GM19023 (cell line): ENCODE measurements around the gene ROR2.
"Not testable (repeated sequence)": the region's sequence is repeated elsewhere in the genome, so short reads cannot be mapped to it uniquely, and the experiment has no call there.

ENCODE experiments used
- ATAC-seq: cut with Tn5 transposase; IDR thresholded peaks from one replicate; pipeline ENCODE4 v1.9.1; 2021; ENCODE audit warnings: mild to moderate bottlenecking, moderate library complexity; ENCODE audit not compliant: unreplicated experiment

ROR2 gene

DNA sequence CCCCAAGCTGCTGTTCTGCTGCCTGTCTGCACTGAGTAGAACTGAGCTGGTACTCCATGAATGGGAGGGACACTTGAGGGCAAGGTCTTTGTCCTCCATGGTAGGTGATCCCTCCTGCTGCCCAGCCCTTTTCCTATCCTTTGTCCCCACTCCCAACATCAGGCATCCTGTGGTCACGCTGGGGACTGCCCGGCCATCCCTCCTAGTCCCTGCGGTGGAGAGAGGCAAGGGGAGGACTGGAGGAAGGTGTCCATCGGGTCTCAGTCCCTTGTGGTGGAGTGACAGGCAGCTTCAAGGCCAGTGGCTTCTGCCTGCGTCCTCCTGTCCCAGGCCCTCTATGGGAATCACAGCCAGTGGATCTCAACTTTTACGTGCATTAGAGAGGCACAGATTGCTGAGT lies 25.9 kb downstream of the ROR2 start:
- ATAC-seq: no peak

DNA sequence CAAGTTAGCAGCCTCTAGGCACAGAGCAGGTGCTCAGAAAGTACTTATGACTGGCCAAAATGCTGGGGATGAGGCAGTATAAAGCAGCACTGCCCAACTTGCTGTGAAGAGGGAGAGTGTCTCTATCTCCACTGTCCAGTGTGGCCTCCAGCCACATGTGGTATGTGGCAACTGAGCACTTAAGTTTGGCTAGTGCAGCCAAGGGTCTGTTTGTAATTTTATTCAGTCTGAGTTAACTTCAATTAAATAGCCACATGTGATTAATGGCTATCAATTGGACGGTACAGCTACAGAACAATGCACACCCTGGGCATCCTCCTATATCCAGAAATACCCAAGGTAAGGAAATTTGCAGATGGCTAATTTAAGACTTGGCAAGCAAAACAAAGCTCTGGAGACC lies 26.9 kb downstream of the ROR2 start:
- no peak for ATAC-seq

DNA sequence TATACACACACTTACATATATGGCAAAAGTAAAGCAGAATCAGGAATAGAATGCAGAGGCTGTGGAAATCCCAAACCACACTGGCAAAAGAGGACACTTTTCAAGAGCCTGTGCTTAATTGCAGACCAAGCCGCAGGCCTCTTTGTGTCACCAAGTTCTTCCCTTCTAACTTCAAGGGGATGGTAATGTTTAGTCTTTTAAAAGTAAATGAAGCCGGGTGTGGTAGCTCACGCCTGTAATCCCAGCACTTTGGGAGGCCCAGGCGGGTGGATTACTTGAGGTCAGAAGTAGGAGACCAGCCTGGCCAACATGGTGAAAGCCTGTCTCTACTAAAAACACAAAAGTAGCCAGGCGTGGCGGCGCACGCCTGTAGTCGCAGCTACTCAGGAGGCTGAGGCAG lies 28.7 kb downstream of the ROR2 start:
- ATAC-seq: no peak

DNA sequence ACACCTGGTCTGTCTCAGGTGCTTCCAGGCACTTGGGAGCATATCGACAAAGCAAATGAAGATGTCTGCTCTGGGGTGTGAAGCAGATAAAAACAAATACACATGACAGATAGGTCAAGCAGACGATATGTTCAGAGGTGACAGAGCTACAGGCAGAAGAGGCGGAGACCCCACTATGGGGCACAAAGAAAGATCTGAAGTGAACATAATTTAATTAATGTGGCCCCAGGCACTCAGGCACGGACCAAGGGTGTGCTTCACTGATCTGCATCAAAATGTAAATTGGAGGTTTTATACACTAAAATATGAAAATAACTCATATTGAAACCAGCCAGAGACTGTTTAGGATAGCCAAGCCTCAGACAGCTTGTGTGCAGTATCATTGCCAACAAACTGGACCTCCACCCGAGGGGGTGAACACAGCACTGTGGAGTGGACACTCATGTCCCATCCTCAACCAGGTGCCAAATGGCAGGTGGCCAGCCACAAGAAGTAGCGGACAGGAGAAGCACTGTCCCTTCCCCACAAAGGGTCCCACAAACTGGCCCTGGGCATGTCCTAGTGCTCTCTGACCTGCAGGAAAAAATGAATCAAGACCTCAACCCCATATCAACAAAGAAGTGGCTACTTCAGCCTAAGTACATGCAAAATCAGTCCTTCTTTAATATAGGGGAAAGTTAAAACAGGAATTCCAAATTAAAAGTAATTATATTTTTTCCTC lies 29.2 kb downstream of the ROR2 start:
- no peak for ATAC-seq

DNA sequence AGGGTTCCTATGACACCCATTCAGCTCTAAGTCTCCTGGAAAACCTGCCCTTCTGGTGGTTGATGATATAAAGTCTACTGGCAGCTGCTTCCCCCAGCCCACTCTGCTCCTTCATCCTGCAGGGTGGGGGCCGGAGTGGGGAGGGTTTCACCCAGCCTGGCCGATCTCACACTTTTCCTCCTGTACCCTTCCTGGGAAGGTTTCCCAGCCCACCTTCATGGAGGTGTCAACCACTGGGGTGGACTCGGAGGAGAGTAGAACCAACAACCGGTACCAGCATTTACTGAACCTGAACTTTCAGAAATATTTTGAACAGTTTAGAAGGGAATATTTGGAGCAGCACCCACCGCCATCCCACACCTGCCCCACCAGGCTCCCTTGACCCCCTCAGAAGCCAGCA lies 30.4 kb downstream of the ROR2 start:
- no peak for ATAC-seq

DNA sequence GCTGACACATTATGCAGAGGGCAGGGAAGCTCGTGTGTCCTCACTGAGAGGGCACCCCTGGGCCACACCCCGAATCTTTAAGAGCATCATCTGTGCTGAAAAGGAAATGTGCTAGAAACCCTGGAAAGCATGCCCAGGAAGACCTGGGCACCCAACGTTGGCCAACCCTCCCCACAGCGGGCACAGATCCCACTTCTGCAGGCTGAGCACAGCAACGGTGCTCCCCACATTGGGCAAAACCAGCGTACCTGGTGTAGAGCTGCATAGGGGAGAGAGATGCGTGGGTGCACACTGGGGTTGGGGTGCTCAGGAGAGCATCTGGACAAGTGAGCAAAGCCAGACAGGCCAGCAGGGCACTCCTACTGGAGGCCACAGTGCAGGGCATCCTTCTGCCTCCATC lies 32.6 kb downstream of the ROR2 start:
- ATAC-seq: no peak

DNA sequence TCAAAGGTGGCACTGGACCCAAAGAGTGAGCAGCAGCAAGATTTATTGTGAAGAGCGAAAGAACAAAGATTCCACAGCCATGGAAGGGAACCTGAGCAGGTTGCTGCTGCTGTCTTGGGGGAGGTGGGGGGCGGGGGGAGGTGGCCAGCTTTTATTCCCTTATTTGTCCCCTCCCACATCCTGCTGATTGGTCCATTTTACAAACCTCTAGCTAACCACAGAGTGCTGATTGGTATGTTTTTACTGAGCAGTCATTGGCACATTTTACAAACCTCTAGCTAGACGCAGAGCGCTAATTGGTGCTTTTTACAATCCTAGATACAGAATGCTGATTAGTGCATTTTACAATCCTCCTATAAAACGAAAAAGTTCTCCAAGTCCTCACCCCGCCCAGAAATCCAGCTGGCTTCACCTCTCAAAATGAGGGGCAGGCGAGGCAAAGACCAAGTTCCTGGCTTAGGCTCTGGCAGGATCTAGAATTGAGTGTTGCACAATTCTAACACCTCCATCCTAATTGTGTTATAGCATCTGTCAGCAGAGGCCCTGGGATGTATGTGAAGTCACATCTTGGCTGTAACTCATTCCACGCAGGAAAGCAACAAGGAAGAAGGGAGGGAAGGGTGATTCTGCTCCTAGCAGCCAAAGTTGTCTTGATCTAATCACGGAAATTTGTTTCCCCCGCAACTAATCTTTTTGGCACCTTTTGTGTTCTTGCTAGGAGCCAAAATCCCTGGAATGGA lies 34.3 kb downstream of the ROR2 start:
- no peak for ATAC-seq

DNA sequence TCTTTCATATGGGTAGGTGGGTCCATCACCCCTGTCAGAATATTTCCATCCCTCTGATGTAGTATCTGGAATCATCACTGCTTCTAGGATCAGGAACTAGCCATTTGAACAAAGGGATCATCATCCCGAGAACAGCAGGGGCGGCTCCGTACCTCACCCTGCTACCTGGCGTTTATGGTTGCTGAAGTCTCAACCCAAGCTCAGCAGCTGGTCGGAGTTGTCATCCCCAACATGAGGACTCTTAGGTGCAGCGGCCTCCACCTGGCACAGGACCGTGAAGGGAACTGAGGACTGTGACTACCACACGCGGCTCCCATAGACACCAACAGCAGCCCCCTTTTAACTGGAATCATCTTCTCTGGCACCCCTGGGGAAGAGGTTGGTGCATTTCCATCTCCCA lies 35.1 kb downstream of the ROR2 start:
- no peak for ATAC-seq

DNA sequence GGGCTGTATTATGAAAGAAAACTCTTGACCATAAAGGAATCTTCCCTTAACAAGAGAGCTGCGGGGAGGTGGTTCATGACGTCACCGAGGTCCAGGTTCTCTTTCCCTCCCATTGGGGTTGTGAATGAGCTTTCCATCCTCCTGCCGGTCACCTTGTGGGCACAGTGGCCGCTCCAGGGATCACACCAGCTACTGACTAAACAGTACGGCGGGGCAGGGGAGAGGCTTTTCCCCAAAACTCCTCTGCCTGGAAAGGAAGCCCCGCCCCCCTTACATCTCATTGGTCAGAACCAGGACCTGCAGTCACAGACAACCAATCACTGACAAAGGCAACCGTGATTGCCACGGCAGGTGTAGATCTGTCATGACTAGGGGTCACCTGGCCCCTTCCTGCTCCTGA lies 35.6 kb downstream of the ROR2 start:
- no peak for ATAC-seq

DNA sequence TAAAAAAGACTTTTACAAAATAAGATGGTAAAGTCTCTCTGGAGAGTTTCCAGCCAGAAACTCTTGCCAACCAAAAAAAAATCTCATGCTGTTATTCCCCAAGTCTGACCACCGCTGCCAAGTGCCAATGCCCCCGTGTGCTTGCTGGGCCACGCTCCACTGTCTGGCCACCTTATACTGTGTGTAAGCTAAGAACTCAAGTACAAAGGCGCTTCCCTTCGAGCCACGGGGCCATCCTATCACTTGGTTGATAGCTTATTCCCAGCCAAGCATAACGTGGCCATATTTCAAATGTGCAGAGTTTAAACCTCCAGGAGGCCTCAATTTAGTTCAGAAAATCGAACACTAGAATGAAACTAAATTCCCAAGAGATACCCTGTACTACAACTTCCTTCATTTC lies 36.0 kb downstream of the ROR2 start:
- no peak for ATAC-seq

DNA sequence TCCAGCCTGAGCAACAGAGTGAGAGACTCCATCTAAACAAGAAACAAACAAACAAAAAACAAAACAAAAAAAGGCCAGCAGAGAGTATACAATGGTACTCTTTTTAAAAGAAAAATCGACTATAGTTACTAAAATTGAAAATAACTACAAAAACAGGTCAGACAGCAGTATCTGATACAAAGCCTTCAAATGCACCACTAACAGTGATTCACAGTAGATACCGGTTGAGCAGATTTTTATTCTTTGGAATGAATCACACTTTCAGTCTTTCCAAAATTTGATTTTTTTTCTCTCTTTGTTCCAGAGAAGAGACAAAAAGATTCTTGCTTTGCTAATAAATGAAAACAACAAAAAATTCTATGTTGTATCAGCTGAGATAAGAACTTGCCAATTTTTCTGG lies 36.9 kb downstream of the ROR2 start:
- no peak for ATAC-seq

DNA sequence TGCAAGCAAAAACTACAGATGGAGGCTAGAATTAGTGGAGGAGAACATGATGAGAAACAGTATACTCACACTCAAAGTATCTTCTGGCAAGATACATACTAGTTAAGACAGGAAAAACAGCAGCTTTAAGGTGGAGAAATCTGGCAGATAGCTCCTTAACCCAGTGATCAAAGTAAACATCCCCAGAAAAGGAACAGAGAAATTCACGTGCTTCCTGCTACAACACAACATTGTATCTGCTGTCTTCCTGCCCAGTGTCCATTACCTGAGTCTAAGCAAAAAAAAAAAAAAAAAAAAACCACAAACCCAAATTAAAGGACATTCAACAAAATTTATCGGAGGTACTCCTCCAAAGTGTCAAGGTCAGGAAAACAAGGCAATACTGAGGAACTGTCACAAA lies 38.4 kb downstream of the ROR2 start:
- no peak for ATAC-seq

DNA sequence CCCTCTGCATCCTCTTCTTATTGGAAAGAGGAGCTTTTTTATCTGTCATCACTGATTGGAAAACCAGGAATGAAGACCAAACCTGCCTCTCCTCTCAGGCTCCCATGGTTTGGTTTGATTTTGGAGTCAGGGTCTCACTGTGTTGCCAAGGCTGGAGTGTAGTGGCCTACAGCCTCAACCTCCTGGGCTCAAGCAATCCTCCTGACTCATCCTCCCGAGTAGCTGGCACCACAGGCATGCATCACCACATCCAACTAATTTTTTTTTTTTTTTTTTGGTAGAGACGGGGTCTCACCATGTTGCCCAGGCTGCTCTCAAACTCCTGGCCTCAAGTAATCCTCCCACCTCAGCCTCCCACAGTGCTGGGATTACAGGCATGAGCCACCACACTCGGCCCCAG lies 40.8 kb downstream of the ROR2 start:
- ATAC-seq: not testable (repeated sequence)

DNA sequence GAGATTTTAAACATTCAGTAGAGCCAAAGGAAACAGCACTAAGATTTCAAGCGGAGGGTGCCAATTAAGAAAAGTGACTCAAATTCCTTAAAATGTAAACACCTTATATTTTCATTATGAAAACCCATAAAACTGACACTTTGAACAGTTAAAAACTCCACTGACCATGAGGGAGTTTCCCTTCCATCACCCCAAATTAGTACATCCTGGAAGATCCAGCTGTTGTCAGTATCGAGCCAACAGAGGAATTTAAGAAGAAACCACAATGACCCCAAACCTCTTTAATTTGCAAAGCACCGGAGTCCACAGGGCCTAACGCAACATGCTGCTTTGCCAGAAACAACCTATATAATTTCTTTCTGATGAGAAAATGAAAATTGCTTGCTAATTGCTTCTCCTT lies 41.3 kb downstream of the ROR2 start:
- ATAC-seq: no peak

DNA sequence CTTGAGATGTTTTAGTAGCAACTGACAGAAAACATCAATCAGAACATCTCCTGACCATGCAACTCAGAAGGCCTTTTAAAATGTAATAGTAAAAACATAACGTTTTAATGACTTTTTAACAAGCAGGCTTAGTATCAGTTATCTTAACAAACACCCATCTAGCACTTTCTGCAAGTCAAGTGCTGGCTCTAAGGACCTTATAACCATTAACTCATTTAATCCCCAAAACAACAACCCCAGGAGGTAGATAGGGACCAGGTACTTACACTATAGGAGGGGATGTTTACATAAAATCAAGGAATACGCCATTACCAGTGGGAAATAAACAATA lies 41.8 kb downstream of the ROR2 start:
- no peak for ATAC-seq

DNA sequence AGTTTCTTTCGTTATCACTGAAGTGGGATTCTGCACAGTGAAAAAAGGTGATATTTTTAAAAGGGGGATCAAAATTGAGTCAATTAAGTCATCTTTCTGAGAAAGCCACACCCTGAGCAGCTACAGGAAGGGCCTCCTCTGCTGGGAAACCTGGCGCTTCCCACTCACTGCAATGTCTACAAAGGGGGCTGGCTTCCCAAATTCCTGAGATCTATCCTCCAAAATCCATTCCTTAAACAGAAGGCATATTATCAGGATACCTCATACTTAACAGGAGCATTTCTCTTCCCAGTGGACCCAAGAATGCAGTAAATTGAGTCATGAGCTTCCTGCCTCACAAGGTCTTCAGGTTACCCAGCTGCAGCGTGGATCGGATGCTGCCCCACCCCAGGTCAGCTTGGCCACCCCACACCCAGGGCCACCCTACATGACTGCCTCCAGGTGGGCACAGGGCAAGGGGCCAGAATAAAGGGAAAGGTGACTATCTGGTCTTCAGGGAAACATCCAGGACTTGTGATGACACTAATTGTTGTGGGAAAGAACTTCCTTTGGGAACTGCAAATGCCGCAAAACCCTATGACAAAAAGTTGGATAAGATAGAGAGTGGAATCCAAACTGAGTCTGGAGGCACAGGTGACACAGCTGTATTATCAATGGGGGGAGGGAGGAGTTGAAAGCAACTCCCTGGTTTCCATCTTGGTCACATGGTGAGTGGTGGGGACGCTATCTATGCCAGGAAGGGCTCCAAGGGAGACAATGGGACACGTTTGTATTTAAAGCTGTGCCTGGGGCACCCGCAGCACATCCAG lies 42.3 kb downstream of the ROR2 start:
- ATAC-seq: no peak

DNA sequence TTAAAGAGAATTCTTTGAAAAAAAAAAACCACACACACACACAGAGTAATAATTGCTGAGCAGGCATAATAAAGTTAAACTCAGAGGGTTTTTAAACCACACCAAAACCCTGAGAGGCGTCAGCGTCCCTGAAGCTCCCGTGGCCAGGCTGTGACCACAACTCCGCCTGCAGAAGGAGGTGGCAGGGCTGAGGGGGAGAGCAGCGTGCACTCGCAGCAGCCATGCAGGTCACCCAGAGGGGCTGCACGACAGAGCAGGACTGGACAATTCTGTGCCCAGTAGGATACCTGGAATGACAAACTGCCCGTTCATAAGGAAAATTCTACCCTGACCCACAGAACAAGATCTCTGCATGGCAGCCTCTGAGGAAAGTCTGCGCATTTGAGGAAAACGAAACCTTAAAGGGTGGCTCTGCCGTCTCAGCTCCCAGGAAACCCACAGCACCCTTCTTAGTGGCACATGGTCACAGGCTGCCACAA lies 44.0 kb downstream of the ROR2 start:
- ATAC-seq: no peak

DNA sequence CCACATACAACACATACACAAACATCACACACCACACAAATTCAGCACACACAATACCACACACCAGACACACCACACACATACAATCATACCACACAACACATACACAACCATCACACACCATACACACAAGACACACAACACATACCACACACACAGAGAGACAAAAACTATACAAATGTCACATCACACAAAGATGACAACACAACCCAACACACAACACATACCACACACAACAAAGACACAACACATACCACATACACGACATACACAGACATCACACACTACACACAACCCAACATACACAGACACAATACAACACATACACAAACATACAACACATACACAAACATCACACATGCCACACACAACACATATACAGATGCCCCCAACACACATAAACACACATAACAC lies 44.8 kb downstream of the ROR2 start:
- ATAC-seq: no peak

DNA sequence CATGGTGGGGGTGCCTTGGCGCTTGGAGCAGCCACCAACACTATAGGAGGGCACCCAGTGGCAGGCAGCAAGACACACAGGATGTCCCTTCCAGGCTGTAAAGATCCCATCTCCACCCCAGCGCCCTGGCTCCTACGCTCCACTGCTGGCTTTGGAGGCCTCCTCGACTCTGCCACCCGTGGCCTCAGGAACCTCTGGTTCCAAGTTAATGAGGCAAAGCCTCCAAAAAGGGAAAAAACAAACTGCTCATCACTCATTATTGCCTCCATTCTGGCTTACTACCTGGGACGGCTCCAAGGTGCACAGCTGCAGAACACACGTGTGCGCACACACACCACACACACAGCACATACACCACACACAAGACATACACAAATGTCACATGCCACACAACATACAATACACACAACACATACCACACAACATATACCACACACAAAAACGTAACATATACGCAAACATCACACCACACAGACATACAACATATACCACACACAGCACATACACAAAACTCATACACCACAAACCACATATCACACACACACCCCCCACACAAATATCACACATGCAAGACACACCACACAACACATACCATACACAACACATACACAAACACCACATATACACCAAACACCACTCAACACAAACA lies 45.3 kb downstream of the ROR2 start:
- ATAC-seq: no peak

DNA sequence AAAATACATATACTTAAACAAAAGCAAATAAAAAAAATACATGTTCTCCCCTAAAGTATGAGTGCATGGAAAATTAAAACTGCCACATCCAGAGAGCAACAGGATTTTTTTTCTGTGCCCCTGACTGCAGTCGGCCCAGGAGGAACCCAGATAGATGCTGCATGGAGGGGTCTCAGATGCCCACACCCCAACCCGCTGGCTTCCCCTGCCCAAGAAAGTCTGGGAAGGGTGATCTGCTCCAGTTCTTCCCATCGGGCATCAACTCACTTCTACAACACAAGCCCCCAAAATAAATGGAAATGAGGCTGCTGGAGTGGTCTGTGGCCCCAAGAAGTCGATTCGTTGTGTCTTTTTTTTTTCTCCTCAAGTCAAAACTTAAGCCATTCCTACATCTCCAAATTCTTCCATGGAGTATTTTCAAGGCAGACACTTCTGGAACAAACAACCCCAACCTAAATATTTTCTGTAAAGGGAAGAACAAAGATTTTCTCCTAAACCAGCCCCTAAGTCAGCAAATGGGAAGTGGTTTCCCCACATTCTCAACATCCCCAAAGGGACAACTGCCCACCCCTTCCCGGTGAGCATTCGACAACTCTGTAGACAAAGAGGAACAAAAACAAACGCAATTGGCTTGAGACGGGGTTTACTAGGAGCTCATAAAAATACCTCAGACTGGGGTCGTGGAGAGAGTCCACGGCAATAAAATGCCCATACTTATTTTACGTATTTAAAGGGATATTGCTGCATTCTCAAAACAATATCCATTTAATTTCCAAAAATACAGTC lies 46.7 kb downstream of the ROR2 start:
- ATAC-seq: no peak
